NT2/D1 (cell line): ENCODE results near the gene OSBPL6.

Experiments
- DNase-seq: peaks from one replicate; pipeline ENCODE4 v3.0.0-alpha.2; 2011; ENCODE audit warnings: low read depth, low spot score
- H3K27me3 ChIP-seq: 2 replicates; pipeline ENCODE4 v1.6.0; 2011; ENCODE audit warnings: mild to moderate bottlenecking; ENCODE audit not compliant: insufficient read length, insufficient read depth
- H3K36me3 ChIP-seq: 2 replicates; pipeline ENCODE4 v1.6.1; 2011; ENCODE audit warnings: mild to moderate bottlenecking, low read length, mixed read lengths; ENCODE audit not compliant: insufficient read depth, insufficient read length
- H3K4me1 ChIP-seq: 2 replicates; pipeline ENCODE4 v1.5.1; 2011; ENCODE audit not compliant: insufficient read depth, insufficient read length
- H3K4me3 ChIP-seq: 2 replicates; pipeline ENCODE4 v1.5.1; 2011; ENCODE audit warnings: low read depth; ENCODE audit not compliant: insufficient read length
- H3K9ac ChIP-seq: 2 replicates; pipeline ENCODE4 v1.6.0; 2011; ENCODE audit warnings: low read depth; ENCODE audit not compliant: insufficient read length
- H3K9me3 ChIP-seq: 2 replicates; pipeline ENCODE4 v1.5.1; 2011; ENCODE audit warnings: mild to moderate bottlenecking, low read length; ENCODE audit not compliant: insufficient read depth
- SUZ12 ChIP-seq: IDR thresholded peaks from 2 replicates; pipeline ENCODE4 v1.6.1; 2011; ENCODE audit not compliant: insufficient read length, insufficient read depth; ENCODE audit errors: extremely low read depth
- YY1 ChIP-seq: IDR thresholded peaks from 2 replicates; pipeline ENCODE4 v1.6.1; 2011; ENCODE audit not compliant: insufficient read length, insufficient read depth
- ZNF274 ChIP-seq: IDR thresholded peaks from 2 replicates; pipeline ENCODE4 v1.6.1; 2011; ENCODE audit warnings: mild to moderate bottlenecking, low read depth, low read length

Gene OSBPL6

DNA sequence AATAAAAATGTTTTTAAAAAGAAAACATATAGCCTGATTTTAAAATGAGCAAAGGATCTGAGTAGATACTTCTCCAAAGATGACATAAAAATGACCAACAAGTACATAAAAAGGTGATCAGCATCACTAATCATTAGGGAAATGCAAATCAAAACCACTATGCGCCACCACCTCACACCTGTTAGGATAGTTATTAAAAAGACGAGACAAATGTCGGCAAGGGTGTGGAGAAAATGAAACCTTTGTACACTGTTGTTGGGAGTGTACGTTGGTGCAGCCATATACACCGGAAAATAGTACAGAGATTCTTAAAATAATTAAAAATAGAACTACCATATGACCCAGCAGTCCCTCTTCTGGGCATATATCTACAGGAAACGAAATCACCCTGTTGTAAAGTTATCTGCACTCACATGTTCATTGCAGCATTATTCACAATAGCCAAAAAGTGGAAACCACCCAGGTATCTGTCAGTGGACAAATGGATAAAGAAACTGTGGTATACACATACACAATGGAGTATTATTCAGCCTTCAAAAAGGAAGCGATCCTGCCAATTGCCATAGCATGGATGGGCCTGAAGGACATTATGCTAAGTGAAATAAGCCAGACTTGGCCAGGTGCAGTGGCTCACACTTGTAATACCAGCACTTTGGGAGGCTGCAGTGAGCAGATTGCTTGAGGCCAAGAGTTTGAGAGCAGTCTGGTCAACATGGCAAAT lies 165.0 kb downstream of the OSBPL6 start:
- no peaks in the 10 kb centered on the region for H3K27me3 ChIP-seq
- H3K9me3 ChIP-seq = no peaks in the 10 kb centered on the region
- H3K4me3 ChIP-seq = no peak overlapping the region
- no peak overlapping the region for H3K9ac ChIP-seq
- H3K4me1 ChIP-seq = no peaks in the 10 kb centered on the region
- H3K36me3 ChIP-seq = peaks cover 16% of the 10 kb centered on the region
- no peak for DNase-seq
- TF ChIP-seq YY1 = no peak
- TF ChIP-seq SUZ12 = no peak
- no peak for TF ChIP-seq ZNF274

DNA sequence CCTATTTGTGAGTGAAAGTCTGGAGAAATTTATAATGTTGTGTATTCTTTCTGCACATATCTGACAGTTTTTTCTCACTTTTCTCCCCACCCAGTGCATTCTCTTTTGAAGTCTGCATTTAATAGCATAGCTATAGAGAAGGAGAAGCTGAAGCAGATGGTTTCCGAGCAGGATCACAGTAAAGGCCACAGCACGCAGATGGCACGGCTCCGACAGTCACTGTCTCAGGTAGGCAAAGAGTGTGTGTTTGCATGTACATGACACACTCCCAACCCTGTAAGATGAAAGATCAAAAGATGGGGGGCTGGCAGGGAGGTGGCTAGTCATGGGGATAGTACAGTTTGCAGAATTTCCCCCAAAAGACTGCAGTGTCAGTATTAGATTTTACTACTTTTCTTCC lies 167.3 kb downstream of the OSBPL6 start:
- peaks cover 16% of the 10 kb centered on the region for H3K36me3 ChIP-seq
- no peak overlapping the region for H3K9ac ChIP-seq
- no peaks in the 10 kb centered on the region for H3K9me3 ChIP-seq
- H3K4me1 ChIP-seq = no peaks in the 10 kb centered on the region
- no peak for DNase-seq
- no peak overlapping the region for H3K4me3 ChIP-seq
- H3K27me3 ChIP-seq = no peaks in the 10 kb centered on the region
- TF ChIP-seq YY1 = no peak
- no peak for TF ChIP-seq SUZ12
- no peak for TF ChIP-seq ZNF274

DNA sequence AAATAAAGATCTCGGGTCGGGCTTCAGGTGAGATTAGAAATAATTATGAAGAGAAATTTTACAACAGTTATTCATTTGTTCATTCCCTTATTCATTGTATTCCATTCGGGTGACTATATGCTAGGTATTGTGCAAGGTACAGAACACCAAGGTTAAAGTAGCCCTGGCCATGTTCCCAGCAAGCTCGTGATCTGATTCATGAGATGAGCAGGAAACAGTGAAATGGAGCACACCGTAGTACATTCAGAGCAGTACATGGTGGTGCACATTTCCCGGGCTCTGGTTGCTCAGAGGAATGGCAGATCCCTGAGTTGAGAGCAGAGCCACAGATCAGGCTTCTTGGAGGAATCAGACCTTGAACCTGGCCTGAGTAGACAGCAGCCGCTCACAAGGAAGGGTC lies 168.9 kb downstream of the OSBPL6 start:
- no peaks in the 10 kb centered on the region for H3K27me3 ChIP-seq
- H3K4me1 ChIP-seq = no peaks in the 10 kb centered on the region
- H3K36me3 ChIP-seq = peaks cover 16% of the 10 kb centered on the region
- no peak overlapping the region for H3K9ac ChIP-seq
- no peak overlapping the region for H3K4me3 ChIP-seq
- TF ChIP-seq ZNF274 (no peak), SUZ12 (no peak), YY1 (no peak)
- H3K9me3 ChIP-seq = no peaks in the 10 kb centered on the region
- DNase-seq = no peak

DNA sequence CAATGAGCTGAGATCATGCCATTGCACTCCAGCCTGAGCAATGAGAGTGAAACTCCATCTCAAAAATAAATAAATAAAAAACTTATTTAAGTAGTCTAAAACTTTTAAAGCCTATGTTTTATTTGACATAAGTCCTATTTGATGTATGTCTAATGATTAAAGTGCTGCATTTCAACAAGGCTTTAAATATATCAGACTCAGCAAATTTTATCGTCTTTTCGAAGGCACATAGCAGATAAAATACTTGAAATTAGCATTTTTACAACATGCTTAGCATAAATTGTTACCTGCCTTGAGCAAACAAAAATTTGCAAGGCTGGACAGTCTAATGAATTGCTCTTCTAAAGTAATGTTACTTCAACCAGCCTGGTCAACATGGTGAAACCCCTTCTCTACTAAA lies 170.8 kb downstream of the OSBPL6 start:
- TF ChIP-seq YY1 (no peak), ZNF274 (no peak), SUZ12 (no peak)
- H3K36me3 ChIP-seq = peaks cover 16% of the 10 kb centered on the region
- no peaks in the 10 kb centered on the region for H3K4me1 ChIP-seq
- no peak for DNase-seq
- H3K9ac ChIP-seq = no peak overlapping the region
- H3K9me3 ChIP-seq = no peaks in the 10 kb centered on the region
- H3K27me3 ChIP-seq = no peaks in the 10 kb centered on the region
- H3K4me3 ChIP-seq = no peak overlapping the region

DNA sequence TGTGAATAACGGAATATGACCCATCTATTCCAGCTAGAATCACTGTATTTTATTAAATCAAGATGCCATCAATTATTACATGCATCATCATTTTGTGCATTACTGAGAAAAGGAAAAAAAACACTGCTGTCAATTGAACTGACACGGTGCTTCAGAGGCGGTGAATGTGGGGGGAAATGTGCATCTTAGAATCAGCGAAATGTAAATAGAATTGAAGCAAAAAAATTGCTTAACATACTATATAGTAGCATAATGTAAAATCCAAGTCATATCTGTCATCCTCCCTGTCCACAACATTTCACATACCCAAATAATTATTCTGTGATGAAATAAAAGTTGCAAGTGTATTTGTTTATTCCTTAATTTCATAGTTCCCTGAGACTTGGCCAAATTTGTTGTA lies 172.1 kb downstream of the OSBPL6 start:
- TF ChIP-seq SUZ12 (no peak), ZNF274 (no peak)
- no peak for DNase-seq
- no peak overlapping the region for H3K4me3 ChIP-seq
- peaks cover 15% of the 10 kb centered on the region for H3K36me3 ChIP-seq
- H3K9ac ChIP-seq = no peak overlapping the region
- H3K9me3 ChIP-seq = no peaks in the 10 kb centered on the region
- H3K4me1 ChIP-seq = no peaks in the 10 kb centered on the region
- H3K27me3 ChIP-seq = no peaks in the 10 kb centered on the region

DNA sequence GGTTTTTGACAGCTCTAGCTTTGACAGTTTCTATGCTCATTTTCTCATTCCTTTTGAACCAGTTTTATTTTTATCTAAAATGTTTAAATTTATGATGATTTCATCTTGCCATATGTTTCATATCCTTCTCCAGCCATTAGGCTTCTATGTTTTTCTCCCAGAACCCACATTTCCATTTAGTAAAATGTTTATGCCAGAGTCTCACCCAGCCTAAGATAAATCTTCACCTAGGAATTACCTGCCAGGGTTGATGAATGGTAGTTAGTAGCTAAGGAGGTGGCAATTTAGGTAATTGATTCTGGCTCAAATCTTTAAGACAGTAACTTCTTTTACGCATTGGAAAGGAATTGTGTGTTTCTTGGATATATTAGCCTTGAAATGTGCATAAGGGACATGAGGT lies 173.0 kb downstream of the OSBPL6 start:
- Histone ChIP-seq H3K4me1 (no peaks in the 10 kb centered on the region), H3K4me3 (no peak overlapping the region), H3K9me3 (no peaks in the 10 kb centered on the region), H3K27me3 (no peaks in the 10 kb centered on the region), H3K9ac (no peak overlapping the region), H3K36me3 (peaks cover 10% of the 10 kb centered on the region)
- DNase-seq = no peak
- TF ChIP-seq SUZ12 = no peak
- no peak for TF ChIP-seq YY1
- TF ChIP-seq ZNF274 = no peak

DNA sequence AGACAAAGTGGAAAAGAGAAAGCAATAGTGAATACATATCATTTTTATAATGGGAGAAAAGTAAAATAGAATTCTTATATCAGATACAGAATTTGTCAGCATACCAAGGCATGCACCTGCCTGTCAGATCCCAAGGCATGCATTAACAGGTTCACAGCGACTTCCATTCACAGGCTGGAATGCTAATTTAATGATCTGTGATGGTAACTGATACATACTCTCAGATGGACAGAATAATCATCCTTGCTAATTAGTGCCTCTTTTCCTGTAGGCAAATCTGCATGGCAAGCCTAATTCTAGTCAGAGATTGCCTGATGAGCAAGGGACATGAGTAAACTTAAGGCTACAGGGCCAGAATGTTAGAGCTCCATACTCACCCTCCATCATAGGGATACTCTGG lies 180.6 kb downstream of the OSBPL6 start:
- Histone ChIP-seq H3K4me3 (no peak overlapping the region), H3K9me3 (no peaks in the 10 kb centered on the region), H3K27me3 (no peaks in the 10 kb centered on the region), H3K4me1 (no peaks in the 10 kb centered on the region), H3K36me3 (peaks cover 14% of the 10 kb centered on the region), H3K9ac (no peak overlapping the region)
- no peak for TF ChIP-seq SUZ12
- TF ChIP-seq ZNF274 = no peak
- no peak for TF ChIP-seq YY1
- DNase-seq = no peak
